HG03095 (cell line): ENCODE measurements around the gene PPTC7.
A peak's percentile ranks its signal among the peaks of the same experiment; 100 is the strongest.
"Not testable (repeated sequence)": the region's sequence is repeated elsewhere in the genome, so short reads cannot be mapped to it uniquely, and the experiment has no call there.

Source experiments
- ATAC-seq: cut with Tn5 transposase; IDR thresholded peaks from one replicate; pipeline ENCODE4 v1.9.1; 2021; ENCODE audit warnings: moderate library complexity; ENCODE audit not compliant: unreplicated experiment

The PPTC7 gene

GRCh38 chr12:110587102-110587501, 4.0 kb upstream of the PPTC7 start:
- ATAC-seq = not testable (repeated sequence)

- no peak for ATAC-seq
Observed at GRCh38 chr12:110585231-110585799, 2.2 kb upstream of the PPTC7 start.

- ATAC-seq = peak; percentile 34
Observed at GRCh38 chr12:110582276-110583136, 612 bp downstream of the PPTC7 start.

- no peak for ATAC-seq
Observed at GRCh38 chr12:110581931-110582275, 1.2 kb downstream of the PPTC7 start.

- ATAC-seq = no peak
Observed at GRCh38 chr12:110579535-110580253, 3.4 kb downstream of the PPTC7 start.

- no peak for ATAC-seq
Observed at GRCh38 chr12:110578694-110579534, 4.2 kb downstream of the PPTC7 start.

- no peak for ATAC-seq
Observed at GRCh38 chr12:110577864-110578693, 5.0 kb downstream of the PPTC7 start.

GRCh38 chr12:110576504-110576903, 6.6 kb downstream of the PPTC7 start:
- ATAC-seq = no peak

- ATAC-seq = no peak
Observed at GRCh38 chr12:110575326-110575725, 7.8 kb downstream of the PPTC7 start.

- ATAC-seq = not testable (repeated sequence)
Observed at GRCh38 chr12:110574717-110575230, 8.3 kb downstream of the PPTC7 start.

GRCh38 chr12:110574044-110574443, 9.1 kb downstream of the PPTC7 start:
- ATAC-seq = no peak

GRCh38 chr12:110570798-110571197, 12.3 kb downstream of the PPTC7 start:
- not testable (repeated sequence) for ATAC-seq

GRCh38 chr12:110569838-110570237, 13.3 kb downstream of the PPTC7 start:
- ATAC-seq = not testable (repeated sequence)

GRCh38 chr12:110568752-110569151, 14.4 kb downstream of the PPTC7 start:
- ATAC-seq = no peak

GRCh38 chr12:110566993-110567392, 16.1 kb downstream of the PPTC7 start:
- no peak for ATAC-seq

GRCh38 chr12:110565894-110566871, 16.9 kb downstream of the PPTC7 start:
- ATAC-seq = no peak

- ATAC-seq = no peak
Observed at GRCh38 chr12:110564471-110564991, 18.6 kb downstream of the PPTC7 start.

GRCh38 chr12:110563702-110564470, 19.2 kb downstream of the PPTC7 start:
- ATAC-seq = no peak
